Measurements from ENCODE around the gene ABAT. TPM values are rescaled to one million over a fixed set of nuclear protein-coding genes. Genes with fewer than 3 reads are reported as not detected.

ABAT gene
- total and polyA plus RNA-seq, 2 experiments from 2014 or later = 4.7 to 8.0 TPM

GRCh38 chr16:8768692-8769091, 94.3 kb downstream of the ABAT start:
- in situ Hi-C loops (cut with MboI) = no loop called here
- H3K9me3 ChIP-seq (ENCODE audit: low read depth) = no peaks in the 10 kb centered on the region
- no peaks in the 10 kb centered on the region for H3F3A ChIP-seq (ENCODE audit: insufficient read depth)
- H3K27me3 ChIP-seq (replicated peaks; ENCODE audit: insufficient read depth) = no peaks in the 10 kb centered on the region
- H3K36me3 ChIP-seq (ENCODE audit: low read depth) = no peaks in the 10 kb centered on the region
- H3K9me2 ChIP-seq (ENCODE audit: insufficient read depth) = no peaks in the 10 kb centered on the region
- no peaks in the 10 kb centered on the region for H3K79me2 ChIP-seq (ENCODE audit: insufficient read depth)
- no peak for DNase-seq
- no peak for TF ChIP-seq EZH2phosphoT487 (IDR thresholded peaks at IDR 0.05; ENCODE audit: insufficient read depth, low read depth)
- TF ChIP-seq EZH2 (IDR thresholded peaks at IDR 0.05; ENCODE audit: insufficient read depth, poor library complexity, severe bottlenecking) = no peak
- no peaks in the 10 kb centered on the region for H3K4me1 ChIP-seq (ENCODE audit: insufficient read depth)
- H3K4me2 ChIP-seq (ENCODE audit: unreplicated experiment) = no peak overlapping the region
- no peak overlapping the region for H3K27ac ChIP-seq
- no peak overlapping the region for H2AFZ ChIP-seq
- H3K4me3 ChIP-seq = no peak overlapping the region
- no peaks in the 10 kb centered on the region for H4K20me1 ChIP-seq (ENCODE audit: insufficient read depth)
- no peak overlapping the region for H3K9ac ChIP-seq
- 73 to 77% methylated on average over 12 of the region's 12 CpGs for WGBS, 2 experiments (ENCODE audit: low coverage in 1 of 2, low lambda C conversion rate in 2 of 2, missing lambda C conversion rate in 2 of 2)

DNA sequence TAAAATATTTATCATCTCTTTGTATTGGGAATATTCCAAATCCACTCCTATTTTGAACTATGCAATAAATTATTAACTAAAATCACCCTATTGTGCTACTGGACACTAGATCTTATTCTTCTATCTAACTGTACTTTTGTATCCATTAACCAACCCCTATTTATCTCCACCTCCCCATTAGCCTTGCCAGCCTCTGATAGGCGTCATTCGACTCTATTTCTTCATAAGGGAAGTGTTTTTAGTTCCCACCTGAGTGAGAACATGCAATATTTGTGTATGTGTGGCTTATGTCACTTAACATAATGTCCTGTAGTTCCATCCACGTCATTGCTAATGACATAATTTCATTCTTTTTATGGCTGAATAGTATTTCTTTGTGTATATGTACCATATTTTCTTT, 99.1 kb downstream of the ABAT start:
- Histone ChIP-seq H3K9me2 (ENCODE audit: insufficient read depth) (no peaks in the 10 kb centered on the region), H3K9ac (no peak overlapping the region), H4K20me1 (ENCODE audit: insufficient read depth) (no peaks in the 10 kb centered on the region), H3K9me3 (ENCODE audit: low read depth) (no peaks in the 10 kb centered on the region), H3K4me3 (no peak overlapping the region), H2AFZ (no peak overlapping the region), H3K27me3 (replicated peaks; ENCODE audit: insufficient read depth) (no peaks in the 10 kb centered on the region), H3F3A (ENCODE audit: insufficient read depth) (no peaks in the 10 kb centered on the region), H3K79me2 (ENCODE audit: insufficient read depth) (no peaks in the 10 kb centered on the region), H3K36me3 (ENCODE audit: low read depth) (no peaks in the 10 kb centered on the region; the same call in 1 of the 2 replicates), H3K27ac (no peak overlapping the region), H3K4me2 (ENCODE audit: unreplicated experiment) (no peak overlapping the region), H3K4me1 (ENCODE audit: insufficient read depth) (no peaks in the 10 kb centered on the region)
- 49 to 69% methylated on average over 3 of the region's 3 CpGs for WGBS, 2 experiments (ENCODE audit: low coverage in 1 of 2, low lambda C conversion rate in 2 of 2, missing lambda C conversion rate in 2 of 2)
- in situ Hi-C loops (cut with MboI) = no loop called here
- no peak for TF ChIP-seq EZH2phosphoT487 (IDR thresholded peaks at IDR 0.05; ENCODE audit: insufficient read depth, low read depth)
- TF ChIP-seq EZH2 (IDR thresholded peaks at IDR 0.05; ENCODE audit: insufficient read depth, poor library complexity, severe bottlenecking) = no peak
- no peak for DNase-seq

DNA sequence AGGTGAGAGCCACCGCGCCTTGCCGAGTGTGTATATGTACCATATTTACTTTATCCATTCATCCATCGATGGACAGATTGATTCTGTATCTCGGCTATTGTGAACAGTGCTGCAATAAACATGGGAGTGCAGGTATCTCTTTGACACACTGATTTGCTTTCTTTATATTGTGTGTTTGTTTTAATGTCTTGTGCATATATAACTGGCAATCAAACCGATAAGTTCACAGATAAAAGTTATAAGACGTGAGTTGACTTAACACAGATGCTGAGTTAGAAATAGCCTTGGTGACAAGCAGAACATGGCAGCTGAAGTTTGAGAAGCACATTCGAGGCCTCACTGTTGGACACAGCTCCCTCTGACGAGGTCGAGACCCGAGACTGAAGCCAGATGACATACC, 99.8 kb downstream of the ABAT start:
- H3K79me2 ChIP-seq (ENCODE audit: insufficient read depth) = no peaks in the 10 kb centered on the region
- H3K27me3 ChIP-seq (replicated peaks; ENCODE audit: insufficient read depth) = no peaks in the 10 kb centered on the region
- H3K9me3 ChIP-seq (ENCODE audit: low read depth) = no peaks in the 10 kb centered on the region
- H3K36me3 ChIP-seq (ENCODE audit: low read depth) = no peaks in the 10 kb centered on the region; the same call in 1 of the 2 replicates
- H3K27ac ChIP-seq = no peak overlapping the region
- no peak overlapping the region for H3K4me3 ChIP-seq
- H2AFZ ChIP-seq = no peak overlapping the region
- no peak overlapping the region for H3K9ac ChIP-seq
- TF ChIP-seq EZH2phosphoT487 (IDR thresholded peaks at IDR 0.05; ENCODE audit: insufficient read depth, low read depth) (no peak), EZH2 (IDR thresholded peaks at IDR 0.05; ENCODE audit: insufficient read depth, poor library complexity, severe bottlenecking) (no peak)
- no peak for DNase-seq
- 88 to 90% methylated on average over 11 of the region's 11 CpGs for WGBS, 2 experiments (ENCODE audit: low coverage in 1 of 2, low lambda C conversion rate in 2 of 2, missing lambda C conversion rate in 2 of 2)
- H3K4me1 ChIP-seq (ENCODE audit: insufficient read depth) = no peaks in the 10 kb centered on the region
- H3F3A ChIP-seq (ENCODE audit: insufficient read depth) = no peaks in the 10 kb centered on the region
- no peak overlapping the region for H3K4me2 ChIP-seq (ENCODE audit: unreplicated experiment)
- H3K9me2 ChIP-seq (ENCODE audit: insufficient read depth) = no peaks in the 10 kb centered on the region
- H4K20me1 ChIP-seq (ENCODE audit: insufficient read depth) = no peaks in the 10 kb centered on the region
- in situ Hi-C loops (cut with MboI) = no loop called here

- Histone ChIP-seq H3K36me3 (ENCODE audit: low read depth) (no peaks in the 10 kb centered on the region; the same call in 1 of the 2 replicates), H3K27me3 (replicated peaks; ENCODE audit: insufficient read depth) (no peaks in the 10 kb centered on the region), H3K79me2 (ENCODE audit: insufficient read depth) (no peaks in the 10 kb centered on the region), H3K9ac (no peak overlapping the region), H2AFZ (no peak overlapping the region), H3K4me3 (no peak overlapping the region), H4K20me1 (ENCODE audit: insufficient read depth) (no peaks in the 10 kb centered on the region), H3F3A (ENCODE audit: insufficient read depth) (no peaks in the 10 kb centered on the region), H3K4me1 (ENCODE audit: insufficient read depth) (no peaks in the 10 kb centered on the region), H3K9me2 (ENCODE audit: insufficient read depth) (no peaks in the 10 kb centered on the region), H3K27ac (no peak overlapping the region), H3K4me2 (ENCODE audit: unreplicated experiment) (no peak overlapping the region), H3K9me3 (ENCODE audit: low read depth) (no peaks in the 10 kb centered on the region)
- no peak for DNase-seq
- 48 to 56% methylated on average over 1 of the region's 1 CpG for WGBS, 2 experiments (ENCODE audit: low coverage in 1 of 2, low lambda C conversion rate in 2 of 2, missing lambda C conversion rate in 2 of 2)
- in situ Hi-C loops (cut with MboI) = no loop called here
- TF ChIP-seq EZH2phosphoT487 (IDR thresholded peaks at IDR 0.05; ENCODE audit: insufficient read depth, low read depth) (no peak), EZH2 (IDR thresholded peaks at IDR 0.05; ENCODE audit: insufficient read depth, poor library complexity, severe bottlenecking) (no peak)
These were observed 100.9 kb downstream of the ABAT start for GRCh38 chr16:8775359-8775758.

DNA sequence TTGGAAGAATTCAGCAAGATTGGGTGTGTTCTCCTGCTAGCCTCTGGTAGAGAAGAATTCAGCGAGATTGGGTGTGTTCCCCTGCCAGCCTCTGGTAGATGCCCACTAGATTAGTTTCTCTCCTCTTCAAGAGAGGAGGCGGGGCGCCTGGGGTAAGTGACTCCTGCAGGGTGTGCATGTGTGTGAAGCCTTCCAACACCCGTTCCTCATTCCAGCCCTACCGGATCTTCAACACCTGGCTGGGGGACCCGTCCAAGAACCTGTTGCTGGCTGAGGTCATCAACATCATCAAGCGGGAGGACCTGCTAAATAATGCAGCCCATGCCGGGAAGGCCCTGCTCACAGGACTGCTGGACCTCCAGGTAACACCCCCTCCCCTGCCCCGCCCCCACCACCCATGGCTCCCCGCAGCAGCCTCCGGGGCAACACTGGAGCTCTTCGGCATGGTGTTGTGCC, 101.7 kb downstream of the ABAT start:
- H3K9me2 ChIP-seq (ENCODE audit: insufficient read depth) = no peaks in the 10 kb centered on the region
- no peaks in the 10 kb centered on the region for H3K4me1 ChIP-seq (ENCODE audit: insufficient read depth)
- H3K9ac ChIP-seq = no peak overlapping the region
- in situ Hi-C loops (cut with MboI) = no loop called here
- WGBS, 2 experiments (ENCODE audit: low coverage in 1 of 2, low lambda C conversion rate in 2 of 2, missing lambda C conversion rate in 2 of 2) = 55 to 63% methylated on average over 8 to 12 of the region's 12 CpGs
- no peak overlapping the region for H3K4me3 ChIP-seq
- no peaks in the 10 kb centered on the region for H3K27me3 ChIP-seq (replicated peaks; ENCODE audit: insufficient read depth)
- no peak overlapping the region for H2AFZ ChIP-seq
- H4K20me1 ChIP-seq (ENCODE audit: insufficient read depth) = no peaks in the 10 kb centered on the region
- H3K79me2 ChIP-seq (ENCODE audit: insufficient read depth) = no peaks in the 10 kb centered on the region
- H3K9me3 ChIP-seq (ENCODE audit: low read depth) = no peaks in the 10 kb centered on the region
- no peak for DNase-seq
- H3K27ac ChIP-seq = no peak overlapping the region
- no peaks in the 10 kb centered on the region; the same call in 1 of the 2 replicates for H3K36me3 ChIP-seq (ENCODE audit: low read depth)
- TF ChIP-seq EZH2phosphoT487 (IDR thresholded peaks at IDR 0.05; ENCODE audit: insufficient read depth, low read depth) (no peak), EZH2 (IDR thresholded peaks at IDR 0.05; ENCODE audit: insufficient read depth, poor library complexity, severe bottlenecking) (no peak)
- H3F3A ChIP-seq (ENCODE audit: insufficient read depth) = no peaks in the 10 kb centered on the region
- H3K4me2 ChIP-seq (ENCODE audit: unreplicated experiment) = no peak overlapping the region
